Endothelial cell of umbilical vein (primary cell): ENCODE measurements around the gene USP25. TPM values are rescaled to one million over a fixed set of nuclear protein-coding genes. Genes with fewer than 3 reads are reported as not detected.

ENCODE experiments used
- BruUV-seq: library from RNA; stranded (reverse); fragments of 400-500 nt; replicated peaks from 2 replicates; lab custom pipeline; 2021; lab: Mats Ljungman, UMichigan
- CTCF ChIA-PET: fragments of 300-600, 350-600 bp; sonication (Branson Sonifier 250); formaldehyde crosslinking; loops from one replicate; lab custom pipeline; 2021; ENCODE audit warnings: antibody characterized with exemption, inconsistent platforms; lab: Charles Lee
- POLR2A ChIA-PET: fragments of 300-600, 350-600 bp; sonication (Branson Sonifier 250); formaldehyde crosslinking; loops from one replicate; lab custom pipeline; 2021; ENCODE audit warnings: antibody characterized with exemption, inconsistent platforms; lab: Charles Lee
- DNase-seq: peaks from one replicate; pipeline ENCODE4 v3.0.0-alpha.2; 2011; ENCODE audit warnings: low read depth, low spot score
- FAIRE-seq: peaks from 2 replicates; lab custom pipeline; 2011; peaks lifted over from hg19 to GRCh38; lab: Jason Lieb, UNC
- H2AFZ ChIP-seq: 2 replicates; pipeline ENCODE4 v1.6.0; 2012; ENCODE audit warnings: low read depth, low read length, control low read depth, inconsistent platforms
- H3K27ac ChIP-seq: 2 replicates; pipeline ENCODE4 v1.5.1; 2011; ENCODE audit warnings: low read depth, mild to moderate bottlenecking, control low read depth, low read length, moderate library complexity; ENCODE audit not compliant: insufficient read depth
- H3K27me3 ChIP-seq, 2 experiments: 2 replicates each; pipeline versions ENCODE4 v1.6.0 to v1.6.1; 2011; ENCODE audit warnings: low read length in 2 of 2, mixed read lengths in 1 of 2; ENCODE audit not compliant: control insufficient read depth in 2 of 2, insufficient read depth in 2 of 2
- H3K36me3 ChIP-seq, 2 experiments: 2 replicates in 1 of 2; 3 replicates in 1 of 2; pipeline ENCODE4 v1.5.1; 2011; ENCODE audit warnings: low read length in 2 of 2, mild to moderate bottlenecking in 1 of 2, moderate library complexity in 1 of 2; ENCODE audit not compliant: control insufficient read depth in 2 of 2, insufficient read depth in 2 of 2; ENCODE audit errors: extremely low read depth in 1 of 2
- H3K4me1 ChIP-seq: 3 replicates; pipeline ENCODE4 v1.5.1; 2011; ENCODE audit warnings: mild to moderate bottlenecking, low read length; ENCODE audit not compliant: control insufficient read depth, insufficient read depth; ENCODE audit errors: extremely low read depth
- H3K4me2 ChIP-seq: 2 replicates; pipeline ENCODE4 v1.6.1; 2011; ENCODE audit warnings: low read length, control low read depth, mixed read lengths; ENCODE audit not compliant: insufficient read depth
- H3K4me3 ChIP-seq, 3 experiments: fragments of 200-600 bp in 1 of 3; sonication (generic), shearing (Covaris generic) in 1 of 3; replicated peaks in 1 of 3; 2 replicates each; pipeline ENCODE4 v1.5.1; 2011 to 2016; ENCODE audit warnings: control low read depth in 3 of 3, low read length in 3 of 3, mild to moderate bottlenecking in 2 of 3, inconsistent platforms in 1 of 3, low read depth in 1 of 3, moderate library complexity in 1 of 3; ENCODE audit not compliant: insufficient read depth in 1 of 3
- H3K79me2 ChIP-seq: 2 replicates; pipeline ENCODE4 v1.6.0; 2012; ENCODE audit warnings: low read length, inconsistent platforms; ENCODE audit not compliant: control insufficient read depth, insufficient read depth
- H3K9ac ChIP-seq: replicated peaks from 2 replicates; pipeline ENCODE3; 2011; ENCODE audit warnings: low read length, control low read depth; ENCODE audit not compliant: insufficient read depth; ENCODE audit errors: extremely low read depth
- H3K9me1 ChIP-seq: replicated peaks from 3 replicates; pipeline ENCODE4 v1.6.0; 2011; ENCODE audit warnings: mild to moderate bottlenecking, low read length; ENCODE audit not compliant: control insufficient read depth, insufficient read depth; ENCODE audit errors: extremely low read depth
- H3K9me3 ChIP-seq: replicated peaks from 2 replicates; pipeline ENCODE4 v1.5.1; 2012; ENCODE audit warnings: low read length, inconsistent platforms; ENCODE audit not compliant: control insufficient read depth, insufficient read depth
- H4K20me1 ChIP-seq: replicated peaks from 2 replicates; pipeline ENCODE3; 2011; ENCODE audit warnings: mild to moderate bottlenecking, low read length; ENCODE audit not compliant: control insufficient read depth, insufficient read depth; ENCODE audit errors: extremely low read depth
- EZH2 ChIP-seq: IDR thresholded peaks from 2 replicates; pipeline ENCODE4 v1.6.1; 2012; ENCODE audit warnings: borderline replicate concordance, low read depth, mild to moderate bottlenecking, moderate library complexity, low read length, inconsistent platforms; ENCODE audit not compliant: severe bottlenecking
- FOS ChIP-seq: IDR thresholded peaks from 2 replicates; pipeline ENCODE4 v1.6.1; 2011; ENCODE audit warnings: mild to moderate bottlenecking, low read length, moderate library complexity, borderline replicate concordance; ENCODE audit not compliant: insufficient read depth
- GATA2 ChIP-seq: IDR thresholded peaks from 2 replicates; pipeline ENCODE4 v1.7.0; 2011; ENCODE audit warnings: low read depth, mild to moderate bottlenecking, moderate library complexity, mixed read lengths, low read length; ENCODE audit not compliant: insufficient read length, insufficient read depth
- JUN ChIP-seq: IDR thresholded peaks from 2 replicates; pipeline ENCODE4 v1.6.1; 2011; ENCODE audit warnings: borderline replicate concordance, low read depth; ENCODE audit not compliant: insufficient read length, insufficient read depth
- MYC ChIP-seq: IDR thresholded peaks from one replicate; pipeline ENCODE4 v1.6.1; 2011; ENCODE audit warnings: mild to moderate bottlenecking, low read depth, low read length
- POLR2A ChIP-seq: IDR thresholded peaks from 2 replicates; pipeline ENCODE4 v1.6.1; 2012; ENCODE audit warnings: low read depth, mild to moderate bottlenecking, control low read depth, low read length
- POLR2AphosphoS5 ChIP-seq: IDR thresholded peaks from 2 replicates; pipeline ENCODE4 v1.6.1; 2012; ENCODE audit warnings: low read depth, mild to moderate bottlenecking, control low read depth, low read length, moderate library complexity; ENCODE audit not compliant: insufficient read depth
- dilution Hi-C: fragments of 300-500 bp; cut with MboI; formaldehyde crosslinking; loops from one replicate; pipeline ENCODE4 v1.15.0; 2019; ENCODE audit warnings: low sequenced_read_pairs; ENCODE audit not compliant: extremely low pct_ligation_motif_present
- intact Hi-C: fragments of 100-400 bp; cut with micrococcal nuclease; formaldehyde crosslinking; loops from one replicate; pipeline ENCODE4 v1.10.0; 2022
- polyA plus RNA-seq, 4 experiments: library from polyadenylated mRNA; depleted of rRNA in 3 of 4; stranded (reverse) in 3 of 4; unstranded in 1 of 4; fragments of >200 nt; gene quantifications; 2 replicates each; pipeline versions ENCODE4 v1.2.1 to v1.2.3, GENCODE V29; 2011 to 2012; ENCODE audit warnings: missing spikeins in 1 of 4
- total RNA-seq: library from RNA; stranded (reverse); gene quantifications from 2 replicates; pipeline ENCODE4 v1.2.3, GENCODE V29; 2021
- TF ChIP-seq, protein P1 (sequence below): IDR thresholded peaks from 2 replicates; pipeline ENCODE4 v1.6.1; 2011; ENCODE audit not compliant: insufficient read depth, insufficient read length
- TF ChIP-seq, protein P2 (sequence below), 2 donors: IDR thresholded peaks; 1 replicate in 1 of 2; 2 replicates in 1 of 2; pipeline ENCODE4 v1.5.1; 2011; ENCODE audit warnings: low read length in 2 of 2, mild to moderate bottlenecking in 2 of 2, moderate library complexity in 2 of 2, control low read depth in 1 of 2, inconsistent platforms in 1 of 2, low read depth in 1 of 2; ENCODE audit not compliant: insufficient read depth in 1 of 2; ENCODE audit errors: extremely low read depth in 1 of 2

USP25 gene
- total and polyA plus RNA-seq, 2 donors (not counting 3 experiments of a cell fraction or from before 2014, with no cell fraction given), result 14.4 to 67.5 TPM

DNA sequence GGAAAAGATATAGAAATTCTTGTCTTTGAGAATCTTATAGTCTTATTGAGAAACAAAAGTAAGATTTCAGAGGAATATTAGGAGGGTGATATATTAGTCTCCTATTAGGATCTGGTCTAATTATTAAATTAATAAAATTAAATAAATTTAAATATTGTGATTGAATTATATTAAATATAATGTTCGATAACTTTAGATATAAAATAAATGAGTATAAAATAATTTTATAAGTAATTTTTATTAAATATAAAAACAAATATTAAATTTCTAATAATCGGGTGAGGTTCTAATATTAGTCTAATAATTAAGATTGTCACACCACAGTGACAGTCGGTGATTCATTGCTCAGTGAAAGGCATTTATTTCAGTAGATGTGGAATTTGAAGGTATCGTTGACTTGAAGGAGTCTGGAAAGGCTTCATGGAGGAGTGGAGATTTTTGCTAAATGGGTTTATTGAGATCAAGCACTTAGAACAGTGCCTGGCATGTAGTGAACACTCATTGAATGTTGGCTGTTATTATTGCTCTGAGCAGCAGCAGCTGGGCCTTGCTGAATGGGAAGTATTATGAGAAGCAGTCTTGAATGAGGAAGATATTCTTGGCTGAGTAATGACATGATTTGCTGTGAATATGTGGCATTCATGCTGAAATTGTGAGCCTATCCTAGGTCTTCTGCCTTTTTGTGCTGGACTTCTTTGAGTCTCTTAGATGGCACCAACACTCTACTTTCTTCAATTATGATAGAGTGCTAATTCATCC, 74.6 kb downstream of the USP25 start:
- H2AFZ ChIP-seq, result no peak overlapping the region
- no peaks in the 10 kb centered on the region for H3K9me1 ChIP-seq
- H3K9me3 ChIP-seq, result no peaks in the 10 kb centered on the region
- no peak for TF ChIP-seq JUN
- TF ChIP-seq, protein P1, sequence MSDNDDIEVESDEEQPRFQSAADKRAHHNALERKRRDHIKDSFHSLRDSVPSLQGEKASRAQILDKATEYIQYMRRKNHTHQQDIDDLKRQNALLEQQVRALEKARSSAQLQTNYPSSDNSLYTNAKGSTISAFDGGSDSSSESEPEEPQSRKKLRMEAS, result no peak
- no peak for TF ChIP-seq EZH2
- TF ChIP-seq, protein P2, sequence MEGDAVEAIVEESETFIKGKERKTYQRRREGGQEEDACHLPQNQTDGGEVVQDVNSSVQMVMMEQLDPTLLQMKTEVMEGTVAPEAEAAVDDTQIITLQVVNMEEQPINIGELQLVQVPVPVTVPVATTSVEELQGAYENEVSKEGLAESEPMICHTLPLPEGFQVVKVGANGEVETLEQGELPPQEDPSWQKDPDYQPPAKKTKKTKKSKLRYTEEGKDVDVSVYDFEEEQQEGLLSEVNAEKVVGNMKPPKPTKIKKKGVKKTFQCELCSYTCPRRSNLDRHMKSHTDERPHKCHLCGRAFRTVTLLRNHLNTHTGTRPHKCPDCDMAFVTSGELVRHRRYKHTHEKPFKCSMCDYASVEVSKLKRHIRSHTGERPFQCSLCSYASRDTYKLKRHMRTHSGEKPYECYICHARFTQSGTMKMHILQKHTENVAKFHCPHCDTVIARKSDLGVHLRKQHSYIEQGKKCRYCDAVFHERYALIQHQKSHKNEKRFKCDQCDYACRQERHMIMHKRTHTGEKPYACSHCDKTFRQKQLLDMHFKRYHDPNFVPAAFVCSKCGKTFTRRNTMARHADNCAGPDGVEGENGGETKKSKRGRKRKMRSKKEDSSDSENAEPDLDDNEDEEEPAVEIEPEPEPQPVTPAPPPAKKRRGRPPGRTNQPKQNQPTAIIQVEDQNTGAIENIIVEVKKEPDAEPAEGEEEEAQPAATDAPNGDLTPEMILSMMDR (IDR thresholded peaks at IDR 0.05; ENCODE audit: extremely low read depth in 1 of 2, insufficient read depth in 1 of 2, low read depth in 1 of 2, low read length in 2 of 2), result no peak
- no peak for TF ChIP-seq POLR2A
- TF ChIP-seq POLR2AphosphoS5, result no peak
- TF ChIP-seq MYC, result no peak
- TF ChIP-seq GATA2, result no peak
- TF ChIP-seq FOS, result no peak
- H3K27ac ChIP-seq, result no peak overlapping the region
- no peaks in the 10 kb centered on the region for H3K4me1 ChIP-seq
- peaks cover 5 to 6% of the 10 kb centered on the region in 2 experiments for H3K36me3 ChIP-seq
- POLR2A ChIA-PET, result no interaction called here
- no peak overlapping the region for H3K4me3 ChIP-seq
- peaks cover 33% of the 10 kb centered on the region for H3K79me2 ChIP-seq
- no peak overlapping the region for H3K4me2 ChIP-seq
- DNase-seq (no peak), FAIRE-seq (no peak)
- H4K20me1 ChIP-seq, result peaks cover 4% of the 10 kb centered on the region
- CTCF ChIA-PET, result no interaction called here
- H3K27me3 ChIP-seq, result no peaks in the 10 kb centered on the region
- no peak overlapping the region for H3K9ac ChIP-seq
- intact Hi-C loops (no loop called here), dilution Hi-C loops (no loop called here)
- no TSS peak for BruUV-seq
